Measurements from ENCODE around the gene SLC13A3. TPM values are rescaled to one million over a fixed set of nuclear protein-coding genes. Genes with fewer than 3 reads are reported as not detected.

The SLC13A3 gene
- total and polyA plus RNA-seq, 2 of the 4 experiments (the other 2 are of a cell fraction) = 2.5 to 4.2 TPM

DNA sequence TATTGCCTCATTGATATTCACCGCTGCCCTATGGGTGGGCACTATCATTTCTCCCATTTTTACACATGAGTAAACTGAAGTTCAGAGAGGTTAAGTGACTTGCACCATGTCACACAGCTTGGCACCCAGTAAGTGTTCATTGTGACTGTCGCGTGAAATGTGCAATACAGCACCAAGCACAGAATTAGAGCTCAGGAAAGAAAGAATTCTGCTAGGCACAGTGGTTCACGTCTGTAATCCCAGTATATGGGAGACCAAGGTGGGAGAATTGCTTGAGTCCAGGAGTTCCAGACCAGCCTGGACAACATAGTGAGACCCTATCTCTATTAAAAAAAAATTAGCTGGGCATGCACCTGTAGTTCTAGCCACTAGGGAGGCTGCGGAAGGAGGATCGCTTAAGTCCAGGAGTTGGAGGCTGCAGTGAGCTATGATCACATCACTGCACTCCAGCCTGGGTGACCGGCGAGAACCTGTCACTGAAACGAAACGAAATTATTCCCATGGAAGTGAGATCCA, 626 bp downstream of the SLC13A3 start:
- H2BK15ac ChIP-seq (ENCODE audit: low read depth, low read length) = no peak overlapping the region
- H3K23ac ChIP-seq (ENCODE audit: low read depth, low read length) = no peak overlapping the region
- 85% methylated on average over 7 of the region's 10 CpGs; no CpG with 5 or more reads in 1 of the 2 experiments for WGBS, 2 experiments (ENCODE audit: extremely low coverage in 2 of 2, insufficient read length in 1 of 2)
- no peaks in the 10 kb centered on the region for H3K9me1 ChIP-seq (ENCODE audit: insufficient read depth, low read length)
- H3K9me3 ChIP-seq (ENCODE audit: control insufficient read depth, insufficient read depth, low read length) = no peaks in the 10 kb centered on the region
- H4K5ac ChIP-seq (ENCODE audit: low read depth, low read length) = no peak overlapping the region
- no peak overlapping the region for H2AFZ ChIP-seq (replicated peaks; ENCODE audit: low read length, poor library complexity)
- H2BK120ac ChIP-seq (ENCODE audit: low read depth, low read length) = no peak overlapping the region
- no peak overlapping the region for H3K4me3 ChIP-seq (ENCODE audit: insufficient read depth, low read depth, low read length)
- H3K27ac ChIP-seq (ENCODE audit: insufficient read depth, low read length) = no peak overlapping the region
- H4K91ac ChIP-seq (ENCODE audit: insufficient read depth, low read depth, low read length) = no peak overlapping the region
- TF ChIP-seq, protein P1, sequence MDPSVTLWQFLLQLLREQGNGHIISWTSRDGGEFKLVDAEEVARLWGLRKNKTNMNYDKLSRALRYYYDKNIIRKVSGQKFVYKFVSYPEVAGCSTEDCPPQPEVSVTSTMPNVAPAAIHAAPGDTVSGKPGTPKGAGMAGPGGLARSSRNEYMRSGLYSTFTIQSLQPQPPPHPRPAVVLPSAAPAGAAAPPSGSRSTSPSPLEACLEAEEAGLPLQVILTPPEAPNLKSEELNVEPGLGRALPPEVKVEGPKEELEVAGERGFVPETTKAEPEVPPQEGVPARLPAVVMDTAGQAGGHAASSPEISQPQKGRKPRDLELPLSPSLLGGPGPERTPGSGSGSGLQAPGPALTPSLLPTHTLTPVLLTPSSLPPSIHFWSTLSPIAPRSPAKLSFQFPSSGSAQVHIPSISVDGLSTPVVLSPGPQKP (IDR thresholded peaks at IDR 0.05; ENCODE audit: borderline replicate concordance, low read depth, low read length) = no peak
- TF ChIP-seq RAD21 (IDR thresholded peaks at IDR 0.05; ENCODE audit: low read length) (no peak), RCOR1 (IDR thresholded peaks at IDR 0.05; ENCODE audit: insufficient replicate concordance, low read length) (no peak), RFX5 (IDR thresholded peaks at IDR 0.05; ENCODE audit: low read depth, low read length) (no peak), BHLHE40 (IDR thresholded peaks at IDR 0.05; ENCODE audit: low read depth, low read length) (no peak), POLR2A (IDR thresholded peaks at IDR 0.05; ENCODE audit: low read depth, low read length) (no peak), CEBPB (IDR thresholded peaks at IDR 0.05; ENCODE audit: low read depth, low read length) (no peak), SMC3 (IDR thresholded peaks at IDR 0.05; ENCODE audit: low read depth, low read length) (no peak), MAZ (IDR thresholded peaks at IDR 0.05; ENCODE audit: borderline replicate concordance, low read depth, low read length) (no peak)
- no peak overlapping the region for H2AK5ac ChIP-seq (ENCODE audit: low read depth, low read length)
- DNase-seq (no peak), ATAC-seq (ENCODE audit: low read depth) (no peak)
- ChIA-PET POLR2A (ENCODE audit: unreplicated experiment) (no interaction called here), CTCF (interaction anchor here (0.5 kb wide), 1 partner anchor 29 kb away, joined by 5 read pairs; no protein-coding TSS in a partner anchor)
- H3K18ac ChIP-seq (ENCODE audit: low read depth, low read length) = no peak overlapping the region
- H3K4ac ChIP-seq (ENCODE audit: low read depth, low read length) = no peak overlapping the region
- no peak overlapping the region for H3K56ac ChIP-seq (ENCODE audit: extremely low read depth, insufficient read depth, low read length)
- H3K27me3 ChIP-seq (ENCODE audit: control insufficient read depth, insufficient read depth, low read length) = peaks cover 27% of the 10 kb centered on the region
- in situ Hi-C loops (cut with MboI; ENCODE audit: low sequenced_read_pairs) (no loop called here), dilution Hi-C loops (cut with HindIII; ENCODE audit: low sequenced_read_pairs, unreplicated experiment) (no loop called here), intact Hi-C loops (cut with micrococcal nuclease) (loop anchor here (10.0 kb wide), 1 partner anchor 56 kb away; no protein-coding TSS in a partner anchor)
- H3K9ac ChIP-seq (ENCODE audit: low read depth, low read length) = no peak overlapping the region
- H3K79me1 ChIP-seq (ENCODE audit: low read depth in 1 of 2, low read length in 2 of 2) = no peaks in the 10 kb centered on the region
- no peak overlapping the region for H2BK20ac ChIP-seq (ENCODE audit: low read depth, low read length)
- H2BK5ac ChIP-seq (ENCODE audit: low read depth, low read length, poor library complexity, severe bottlenecking) = no peak overlapping the region
- peaks cover 3% of the 10 kb centered on the region; the same call in 1 of the 2 replicates for H3K4me1 ChIP-seq (ENCODE audit: control insufficient read depth, insufficient read depth, low read length)
- H3K4me2 ChIP-seq (ENCODE audit: low read depth, low read length) = no peak overlapping the region
- H3K36me3 ChIP-seq (ENCODE audit: control insufficient read depth, insufficient read depth, low read length) = no peaks in the 10 kb centered on the region
- H4K8ac ChIP-seq (ENCODE audit: low read depth in 2 of 2, low read length in 2 of 2) = no peak overlapping the region
- BruUV-seq (replicated peaks) = no TSS peak
- no peak overlapping the region for H2AK9ac ChIP-seq (replicated peaks; ENCODE audit: low read depth, low read length, poor library complexity)
- H4K20me1 ChIP-seq (ENCODE audit: insufficient read depth, low read length) = no peaks in the 10 kb centered on the region
- no peak overlapping the region for H3K14ac ChIP-seq (replicated peaks; ENCODE audit: low read depth, low read length)
